SK-N-SH (cell line): Measurements from ENCODE around the gene KIF4A.

Experiments
- CTCF ChIP-seq: fragments of 200-600 bp; sonication (generic); IDR thresholded peaks from 2 replicates; pipeline ENCODE4 v1.6.1; 2017; ENCODE audit warnings: antibody characterized with exemption, mild to moderate bottlenecking, moderate library complexity
- EP300 ChIP-seq, 2 experiments: IDR thresholded peaks; 2 replicates each; pipeline versions ENCODE4 v1.4.0 to v1.6.1; 2012; ENCODE audit warnings: borderline replicate concordance in 1 of 2, low read depth in 1 of 2, low read length in 1 of 2
- GABPA ChIP-seq: IDR thresholded peaks from 2 replicates; pipeline ENCODE4 v1.4.0; 2012; ENCODE audit warnings: low read depth, mild to moderate bottlenecking
- JUND ChIP-seq: IDR thresholded peaks from 2 replicates; pipeline ENCODE4 v1.4.0; 2012
- MAX ChIP-seq: IDR thresholded peaks from 2 replicates; pipeline ENCODE4 v1.4.0; 2012; ENCODE audit warnings: low read depth
- POLR2AphosphoS5 ChIP-seq: IDR thresholded peaks from 2 replicates; pipeline ENCODE4 v1.6.1; 2012; ENCODE audit warnings: low read depth, low read length
- RCOR1 ChIP-seq: fragments of 150-350 bp; IDR thresholded peaks from 2 replicates; pipeline ENCODE4 v1.6.1; 2017; ENCODE audit warnings: antibody characterized with exemption, low read length
- USF2 ChIP-seq: fragments of 150-350 bp; IDR thresholded peaks from 2 replicates; pipeline ENCODE4 v1.6.1; 2017; ENCODE audit warnings: antibody characterized with exemption, low read length, low read depth, borderline replicate concordance
- TF ChIP-seq, protein P1 (sequence below): IDR thresholded peaks from 2 replicates; pipeline ENCODE4 v1.4.0; 2012; ENCODE audit warnings: low read depth, borderline replicate concordance
- TF ChIP-seq, protein P2 (sequence below): fragments of 150-350 bp; IDR thresholded peaks from 2 replicates; pipeline ENCODE4 v1.6.1; 2016; ENCODE audit warnings: mild to moderate bottlenecking, low read depth, low read length
- TF ChIP-seq, protein P3 (sequence below): IDR thresholded peaks from 2 replicates; pipeline ENCODE4; 2012
- TF ChIP-seq, protein P4 (sequence below): IDR thresholded peaks from 2 replicates; pipeline ENCODE4 v1.4.0; 2012; ENCODE audit warnings: low read depth, borderline replicate concordance

- TF ChIP-seq POLR2AphosphoS5 (no peak), CTCF (peak; percentile 29; the same call in 1 of the 2 replicates), GABPA (no peak), RCOR1 (no peak), JUND (no peak), EP300 (IDR thresholded peaks at IDR 0.05; ENCODE audit: borderline replicate concordance in 1 of 2, low read depth in 1 of 2, low read length in 1 of 2) (no peak), MAX (no peak), USF2 (no peak)
- TF ChIP-seq, protein P1, sequence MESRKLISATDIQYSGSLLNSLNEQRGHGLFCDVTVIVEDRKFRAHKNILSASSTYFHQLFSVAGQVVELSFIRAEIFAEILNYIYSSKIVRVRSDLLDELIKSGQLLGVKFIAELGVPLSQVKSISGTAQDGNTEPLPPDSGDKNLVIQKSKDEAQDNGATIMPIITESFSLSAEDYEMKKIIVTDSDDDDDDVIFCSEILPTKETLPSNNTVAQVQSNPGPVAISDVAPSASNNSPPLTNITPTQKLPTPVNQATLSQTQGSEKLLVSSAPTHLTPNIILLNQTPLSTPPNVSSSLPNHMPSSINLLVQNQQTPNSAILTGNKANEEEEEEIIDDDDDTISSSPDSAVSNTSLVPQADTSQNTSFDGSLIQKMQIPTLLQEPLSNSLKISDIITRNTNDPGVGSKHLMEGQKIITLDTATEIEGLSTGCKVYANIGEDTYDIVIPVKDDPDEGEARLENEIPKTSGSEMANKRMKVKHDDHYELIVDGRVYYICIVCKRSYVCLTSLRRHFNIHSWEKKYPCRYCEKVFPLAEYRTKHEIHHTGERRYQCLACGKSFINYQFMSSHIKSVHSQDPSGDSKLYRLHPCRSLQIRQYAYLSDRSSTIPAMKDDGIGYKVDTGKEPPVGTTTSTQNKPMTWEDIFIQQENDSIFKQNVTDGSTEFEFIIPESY = no peak
- TF ChIP-seq, protein P2, sequence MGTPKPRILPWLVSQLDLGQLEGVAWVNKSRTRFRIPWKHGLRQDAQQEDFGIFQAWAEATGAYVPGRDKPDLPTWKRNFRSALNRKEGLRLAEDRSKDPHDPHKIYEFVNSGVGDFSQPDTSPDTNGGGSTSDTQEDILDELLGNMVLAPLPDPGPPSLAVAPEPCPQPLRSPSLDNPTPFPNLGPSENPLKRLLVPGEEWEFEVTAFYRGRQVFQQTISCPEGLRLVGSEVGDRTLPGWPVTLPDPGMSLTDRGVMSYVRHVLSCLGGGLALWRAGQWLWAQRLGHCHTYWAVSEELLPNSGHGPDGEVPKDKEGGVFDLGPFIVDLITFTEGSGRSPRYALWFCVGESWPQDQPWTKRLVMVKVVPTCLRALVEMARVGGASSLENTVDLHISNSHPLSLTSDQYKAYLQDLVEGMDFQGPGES = no peak
- TF ChIP-seq, protein P3, sequence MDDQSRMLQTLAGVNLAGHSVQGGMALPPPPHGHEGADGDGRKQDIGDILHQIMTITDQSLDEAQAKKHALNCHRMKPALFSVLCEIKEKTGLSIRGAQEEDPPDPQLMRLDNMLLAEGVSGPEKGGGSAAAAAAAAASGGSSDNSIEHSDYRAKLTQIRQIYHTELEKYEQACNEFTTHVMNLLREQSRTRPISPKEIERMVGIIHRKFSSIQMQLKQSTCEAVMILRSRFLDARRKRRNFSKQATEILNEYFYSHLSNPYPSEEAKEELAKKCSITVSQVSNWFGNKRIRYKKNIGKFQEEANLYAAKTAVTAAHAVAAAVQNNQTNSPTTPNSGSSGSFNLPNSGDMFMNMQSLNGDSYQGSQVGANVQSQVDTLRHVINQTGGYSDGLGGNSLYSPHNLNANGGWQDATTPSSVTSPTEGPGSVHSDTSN = no peak
- TF ChIP-seq, protein P4, sequence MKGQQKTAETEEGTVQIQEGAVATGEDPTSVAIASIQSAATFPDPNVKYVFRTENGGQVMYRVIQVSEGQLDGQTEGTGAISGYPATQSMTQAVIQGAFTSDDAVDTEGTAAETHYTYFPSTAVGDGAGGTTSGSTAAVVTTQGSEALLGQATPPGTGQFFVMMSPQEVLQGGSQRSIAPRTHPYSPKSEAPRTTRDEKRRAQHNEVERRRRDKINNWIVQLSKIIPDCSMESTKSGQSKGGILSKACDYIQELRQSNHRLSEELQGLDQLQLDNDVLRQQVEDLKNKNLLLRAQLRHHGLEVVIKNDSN = no peak
These were observed 2.9 kb downstream of the KIF4A start for GRCh38 chrX:70292788-70293187.
